HG03135 (cell line): Measurements from ENCODE around the gene CDK10.
"Not testable (repeated sequence)": the region's sequence is repeated elsewhere in the genome, so short reads cannot be mapped to it uniquely, and the experiment has no call there.

ENCODE experiments used
- ATAC-seq: cut with Tn5 transposase; IDR thresholded peaks from one replicate; pipeline ENCODE4 v1.9.1; 2021; ENCODE audit warnings: mild to moderate bottlenecking, moderate library complexity; ENCODE audit not compliant: unreplicated experiment

CDK10 gene

DNA sequence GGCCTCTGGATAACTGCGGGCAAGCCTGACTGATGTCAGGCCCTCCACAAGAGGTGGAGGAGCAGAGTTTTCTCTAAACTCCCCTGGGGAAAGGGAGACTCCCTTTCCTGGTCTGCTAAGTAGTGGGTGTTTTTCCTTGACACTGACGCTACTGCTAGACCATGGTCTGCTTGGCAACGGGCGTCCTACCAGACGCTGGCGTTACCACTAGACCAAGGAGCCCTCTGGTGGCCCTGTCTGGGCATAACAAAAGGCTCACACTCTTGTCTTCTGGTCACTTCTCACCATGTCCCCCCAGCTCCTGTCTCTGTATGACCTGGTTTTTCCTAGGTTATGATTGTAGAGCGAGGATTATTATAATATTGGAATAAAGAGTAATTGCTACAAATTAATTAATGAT is 19.5 kb upstream of the CDK10 start:
- ATAC-seq = not testable (repeated sequence)

- ATAC-seq = no peak
These were observed 18.9 kb upstream of the CDK10 start for GRCh38 chr16:89667633-89668032.

DNA sequence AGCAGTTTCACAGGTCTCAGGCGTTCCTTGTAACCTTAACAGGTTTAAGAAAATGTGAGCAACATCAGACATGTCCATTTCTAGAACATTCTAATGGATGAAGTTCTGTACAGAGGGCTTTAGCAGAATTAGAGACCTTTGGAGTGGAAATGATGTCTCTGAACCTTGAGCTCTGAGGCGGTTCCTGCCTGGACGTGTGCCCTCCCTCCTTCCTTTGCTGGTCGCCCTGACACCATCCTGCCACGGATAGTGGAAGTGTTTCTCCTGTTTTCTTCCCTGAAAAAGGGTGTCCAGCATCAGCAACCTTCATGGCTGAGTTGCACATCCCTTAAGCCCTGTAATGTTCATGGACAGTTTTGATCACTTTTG is 17.7 kb upstream of the CDK10 start:
- no peak for ATAC-seq

- ATAC-seq = no peak
These were observed 16.7 kb upstream of the CDK10 start for GRCh38 chr16:89669755-89670154.

GRCh38 chr16:89670496-89671431 is 15.7 kb upstream of the CDK10 start:
- no peak for ATAC-seq

DNA sequence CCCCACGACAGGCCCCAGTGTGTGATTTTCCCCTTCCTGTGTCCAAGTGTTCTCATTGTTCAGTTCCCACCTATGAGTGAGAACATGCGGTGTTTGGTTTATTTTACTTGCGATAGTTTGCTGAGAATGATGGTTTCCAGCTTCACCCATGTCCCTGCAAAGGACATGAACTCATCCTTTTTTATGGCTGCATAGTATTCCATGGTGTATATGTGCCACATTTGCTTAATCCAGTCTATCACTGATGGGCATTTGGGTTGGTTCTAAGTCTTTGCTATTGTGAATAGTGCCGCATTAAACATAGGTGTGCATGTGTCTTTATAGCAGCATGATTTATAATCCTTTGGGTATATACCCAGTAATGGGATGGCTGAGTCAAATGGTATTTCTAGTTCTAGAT is 14.9 kb upstream of the CDK10 start:
- not testable (repeated sequence) for ATAC-seq

DNA sequence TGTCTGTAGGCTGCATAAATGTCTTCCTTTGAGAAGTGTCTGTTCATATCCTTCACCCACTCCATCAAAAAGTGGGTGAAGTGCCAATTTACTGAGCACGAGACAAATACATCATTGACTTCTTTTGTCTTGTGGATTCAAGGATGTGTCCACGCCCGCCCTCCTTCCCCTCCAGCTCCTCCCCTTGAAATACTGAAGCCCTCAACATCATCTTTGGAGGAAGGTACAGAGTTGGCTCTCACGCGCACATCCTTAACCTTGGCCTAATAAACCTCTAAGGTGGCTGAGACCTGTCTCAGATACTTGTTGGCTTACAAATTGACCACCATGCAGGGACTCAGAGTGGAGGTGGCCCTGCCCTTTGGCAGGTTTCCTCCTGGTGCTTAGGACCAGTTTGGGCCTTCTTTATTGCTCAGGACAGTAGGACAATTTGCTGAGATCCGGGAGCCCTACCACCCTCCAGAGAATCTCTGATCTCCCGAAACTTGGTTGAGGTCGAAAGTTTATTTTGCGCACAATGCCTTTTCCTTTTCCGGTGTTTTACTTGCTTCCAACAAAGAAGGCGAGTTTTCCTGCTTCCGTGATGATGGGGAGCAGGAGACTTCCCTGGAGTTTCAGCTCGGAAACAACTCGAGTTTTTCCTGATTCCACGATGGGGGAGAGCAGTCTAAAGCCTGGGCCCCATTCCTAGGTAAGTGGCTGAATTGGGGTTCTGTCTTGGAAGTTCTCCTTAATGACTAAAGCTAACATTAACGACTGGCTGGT is 14.1 kb upstream of the CDK10 start:
- no peak for ATAC-seq

- ATAC-seq = no peak
These were observed 8.2 kb upstream of the CDK10 start for GRCh38 chr16:89678258-89678657.

DNA sequence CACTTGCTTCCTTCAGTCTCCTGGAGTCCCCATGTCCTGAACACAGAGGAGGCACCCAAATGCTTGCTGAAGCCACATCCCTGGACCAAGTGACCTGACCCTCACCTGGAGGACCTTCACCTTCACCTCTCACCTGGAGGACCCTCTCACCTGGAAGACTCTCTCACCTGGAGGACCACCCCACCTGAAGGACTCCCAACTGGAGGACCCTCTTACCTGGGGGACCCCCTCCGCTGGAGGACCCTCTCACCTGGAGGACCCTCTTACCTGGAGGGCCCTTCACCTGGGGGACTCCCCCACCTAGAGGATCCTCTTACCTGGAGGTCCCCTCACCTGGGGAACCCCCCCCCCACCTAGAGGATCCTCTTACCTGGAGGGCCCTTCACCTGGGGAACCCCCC is 573 bp upstream of the CDK10 start:
- ATAC-seq = no peak

DNA sequence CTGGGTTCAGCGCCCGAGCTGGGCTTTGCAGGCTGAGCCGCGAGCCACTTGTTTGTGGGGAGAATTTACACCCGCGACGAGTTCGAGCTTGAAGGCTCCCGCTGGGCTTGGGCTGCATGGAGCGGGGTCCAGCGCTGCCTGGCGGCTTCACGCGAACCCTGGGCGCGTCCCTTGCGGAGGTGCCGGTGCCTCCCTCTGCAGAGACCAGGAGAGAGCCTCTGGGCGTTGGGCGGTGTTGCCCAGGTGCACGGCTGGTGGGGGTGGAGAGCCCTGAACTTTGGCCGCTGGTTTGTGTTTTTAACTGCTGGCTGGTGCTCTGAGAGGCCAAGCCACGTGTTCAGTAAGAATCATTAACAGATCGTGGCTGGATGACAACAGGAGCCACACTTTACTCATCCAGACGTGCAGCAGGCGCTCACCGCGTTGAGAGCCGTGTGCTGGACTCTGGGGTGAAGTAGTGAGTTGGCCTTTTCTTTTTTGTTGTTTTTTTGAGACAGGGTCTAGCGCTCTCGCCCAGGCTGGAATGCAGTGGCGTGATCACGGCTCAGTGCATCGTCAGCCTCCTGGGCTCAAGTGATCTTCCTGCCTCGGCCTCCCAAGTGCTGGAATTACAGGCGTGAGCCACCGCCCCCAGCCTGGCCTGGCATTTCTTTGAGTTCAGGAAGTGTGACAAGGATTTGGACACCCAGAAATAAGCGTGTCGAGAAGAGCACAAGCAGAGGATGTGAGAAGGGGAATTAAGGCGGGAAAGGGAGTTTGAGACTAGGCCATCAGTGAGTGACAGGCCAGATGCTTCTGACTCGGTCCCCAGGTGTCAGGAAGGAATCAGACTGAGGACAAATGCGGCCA is 827 bp downstream of the CDK10 start:
- peak; percentile 41 for ATAC-seq

- no peak for ATAC-seq
These were observed 1.9 kb downstream of the CDK10 start for GRCh38 chr16:89688395-89688794.

DNA sequence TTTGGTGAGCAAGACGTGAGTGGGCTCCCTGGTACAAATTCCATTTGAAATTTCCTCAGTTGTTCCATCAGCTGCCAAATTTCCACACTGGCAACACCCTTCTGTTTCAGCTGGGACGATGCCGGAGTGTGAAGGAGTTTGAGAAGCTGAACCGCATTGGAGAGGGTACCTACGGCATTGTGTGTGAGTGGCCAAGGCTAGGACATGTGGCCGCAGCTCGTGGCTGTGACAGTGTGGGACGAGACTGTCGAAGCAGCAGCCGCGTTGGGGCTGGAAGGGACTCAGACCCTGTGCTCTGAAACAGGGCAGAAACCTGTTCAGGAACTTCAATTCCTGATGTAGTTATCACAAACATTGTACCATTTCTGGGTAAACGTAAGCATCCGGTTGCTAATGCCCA is 2.7 kb downstream of the CDK10 start:
- ATAC-seq = no peak

GRCh38 chr16:89689621-89690020 is 3.1 kb downstream of the CDK10 start:
- ATAC-seq = not testable (repeated sequence)

DNA sequence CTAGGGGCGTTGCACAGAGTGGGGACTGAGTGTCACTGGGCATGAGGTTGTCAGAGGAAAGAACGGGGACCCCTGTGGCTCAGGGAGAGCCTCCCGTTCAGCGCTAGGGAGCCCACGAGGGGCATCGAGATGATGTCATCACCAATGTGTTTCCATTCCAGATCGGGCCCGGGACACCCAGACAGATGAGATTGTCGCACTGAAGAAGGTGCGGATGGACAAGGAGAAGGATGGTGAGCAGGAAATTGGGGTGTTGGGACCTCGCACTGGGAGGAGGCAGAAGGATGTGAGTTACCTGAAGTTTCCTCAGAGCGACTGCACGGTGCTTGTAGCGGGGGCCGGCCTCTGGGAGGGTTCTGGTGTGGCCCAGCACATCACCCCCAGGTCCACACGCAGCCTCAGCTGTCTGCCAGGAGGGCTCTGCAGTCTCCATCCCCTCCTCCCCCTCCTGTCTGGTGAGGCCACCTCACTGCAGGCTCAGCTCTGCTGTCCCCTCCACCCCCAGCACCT is 4.0 kb downstream of the CDK10 start:
- ATAC-seq = no peak

DNA sequence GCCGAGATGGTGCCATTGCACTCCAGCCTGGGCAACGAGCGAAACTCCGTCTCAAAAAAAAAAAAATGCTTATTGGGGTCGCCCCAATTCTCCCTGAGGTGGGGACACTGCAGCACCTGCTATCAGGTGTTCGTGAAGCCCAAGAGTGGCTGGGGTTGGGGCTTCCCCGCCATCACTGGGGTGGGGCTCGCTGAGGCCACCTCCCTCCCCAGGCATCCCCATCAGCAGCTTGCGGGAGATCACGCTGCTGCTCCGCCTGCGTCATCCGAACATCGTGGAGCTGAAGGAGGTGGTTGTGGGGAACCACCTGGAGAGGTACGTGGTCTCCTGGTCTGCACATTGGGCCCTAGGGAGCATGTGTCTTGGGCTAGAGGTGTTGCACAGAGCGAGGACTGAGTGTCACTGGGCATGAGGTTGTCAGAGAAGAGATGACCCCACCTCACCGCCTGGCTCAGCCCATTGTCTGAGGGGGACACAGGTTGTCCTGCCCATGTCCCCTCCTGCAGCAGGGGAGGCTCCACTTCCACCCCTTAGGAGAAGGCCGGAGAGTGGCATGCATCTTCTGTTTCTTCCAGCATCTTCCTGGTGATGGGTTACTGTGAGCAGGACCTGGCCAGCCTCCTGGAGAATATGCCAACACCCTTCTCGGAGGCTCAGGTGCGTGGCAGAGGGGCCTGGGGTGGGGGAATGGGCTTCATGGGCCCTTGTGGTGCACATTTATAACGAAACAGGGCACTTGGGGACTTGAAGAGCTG is 4.9 kb downstream of the CDK10 start:
- ATAC-seq = no peak

DNA sequence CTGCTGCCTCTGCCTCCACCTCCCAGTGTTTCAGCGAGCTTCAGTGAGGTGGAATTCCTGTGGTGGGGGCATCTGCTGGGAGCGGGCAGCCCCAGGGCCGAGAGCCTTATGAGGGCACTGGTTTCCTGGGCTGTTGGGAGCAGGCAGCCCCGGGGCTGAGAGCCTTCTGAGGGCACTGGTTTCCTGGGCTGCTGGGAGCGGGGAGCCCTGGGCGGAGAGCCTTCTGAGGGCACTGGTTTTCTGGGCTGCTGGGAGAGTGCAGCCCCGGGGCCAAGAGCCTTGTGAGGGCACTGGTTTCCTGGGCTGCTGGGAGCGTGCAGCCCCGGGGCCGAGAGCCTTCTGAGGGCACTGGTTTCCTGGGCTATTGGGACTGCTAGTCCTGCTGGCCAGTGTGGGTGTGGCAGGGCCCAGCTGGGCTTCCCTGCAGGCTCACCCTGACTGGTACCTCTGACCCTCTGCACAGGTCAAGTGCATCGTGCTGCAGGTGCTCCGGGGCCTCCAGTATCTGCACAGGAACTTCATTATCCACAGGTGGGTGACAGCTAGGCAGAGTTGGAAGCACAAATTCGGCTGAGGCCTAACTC is 5.6 kb downstream of the CDK10 start:
- ATAC-seq = no peak

DNA sequence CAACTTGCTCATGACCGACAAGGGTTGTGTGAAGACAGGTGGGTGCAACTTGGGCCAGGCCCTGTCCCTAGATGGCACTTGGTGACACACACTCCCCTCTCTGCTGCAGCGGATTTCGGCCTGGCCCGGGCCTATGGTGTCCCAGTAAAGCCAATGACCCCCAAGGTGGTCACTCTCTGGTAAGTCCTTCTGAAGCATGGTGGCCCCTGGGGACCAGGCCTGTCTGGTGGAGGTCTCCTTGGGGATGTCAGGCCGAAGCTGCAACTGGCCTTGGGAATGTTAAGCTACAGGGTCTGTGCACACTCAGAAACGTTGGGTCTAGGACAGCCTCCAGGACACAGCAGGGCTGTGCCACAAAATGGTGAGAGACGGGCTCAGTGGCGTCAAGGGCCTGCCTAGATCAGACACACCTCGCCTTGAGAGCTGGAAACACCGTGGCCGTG is 6.8 kb downstream of the CDK10 start:
- ATAC-seq = no peak

DNA sequence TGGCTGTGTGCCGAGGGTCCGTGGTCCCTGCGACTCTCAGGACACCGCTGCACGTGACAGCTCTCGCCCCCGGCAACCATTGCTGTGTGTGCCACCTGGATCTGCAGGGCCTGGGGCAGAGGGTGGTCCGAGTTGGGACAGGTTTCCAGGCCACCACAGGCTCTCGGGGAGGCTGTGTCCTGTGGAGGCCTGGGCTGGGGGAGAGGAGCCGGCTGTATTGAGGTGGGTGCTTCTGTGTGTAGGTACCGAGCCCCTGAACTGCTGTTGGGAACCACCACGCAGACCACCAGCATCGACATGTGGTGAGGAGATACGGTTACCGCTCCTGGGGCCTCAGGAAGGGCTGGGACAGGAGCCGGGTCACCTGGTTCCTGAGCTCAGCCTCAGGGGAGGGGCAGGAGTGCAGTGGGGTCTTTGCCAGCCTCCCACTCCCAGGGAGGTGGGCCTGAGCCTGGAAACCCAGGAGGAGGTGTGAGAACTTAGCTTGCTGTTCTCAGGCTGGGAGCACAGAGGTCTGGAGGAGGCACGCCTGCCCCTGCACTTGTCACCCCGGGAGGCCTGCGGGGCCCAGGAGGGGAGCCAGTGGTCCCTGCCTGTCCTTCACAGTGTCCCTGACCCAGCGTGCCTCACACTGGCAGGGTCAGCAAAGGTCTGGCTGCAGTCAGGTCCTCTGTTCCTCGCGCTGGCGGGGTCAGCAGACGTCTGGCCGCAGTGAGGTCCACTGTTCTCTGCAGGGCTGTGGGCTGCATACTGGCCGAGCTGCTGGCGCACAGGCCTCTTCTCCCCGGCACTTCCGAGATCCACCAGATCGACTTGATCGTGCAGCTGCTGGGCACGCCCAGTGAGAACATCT is 7.7 kb downstream of the CDK10 start:
- ATAC-seq = no peak

DNA sequence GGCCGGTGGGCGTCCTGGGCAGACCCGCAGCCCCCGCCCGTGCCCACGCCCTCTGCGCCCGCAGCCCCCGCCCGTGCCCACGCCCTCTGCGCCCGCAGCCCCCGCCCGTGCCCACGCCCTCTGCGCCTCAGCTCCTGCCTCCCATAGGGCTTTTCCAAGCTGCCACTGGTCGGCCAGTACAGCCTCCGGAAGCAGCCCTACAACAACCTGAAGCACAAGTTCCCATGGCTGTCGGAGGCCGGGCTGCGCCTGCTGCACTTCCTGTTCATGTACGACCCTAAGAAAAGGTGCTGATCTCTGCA is 8.2 kb downstream of the CDK10 start:
- not testable (repeated sequence) for ATAC-seq
